HG03159 (cell line): ENCODE data around the gene SGSM1.
"Not testable (repeated sequence)": the region's sequence is repeated elsewhere in the genome, so short reads cannot be mapped to it uniquely, and the experiment has no call there.

Source experiments
- ATAC-seq: cut with Tn5 transposase; IDR thresholded peaks from one replicate; pipeline ENCODE4 v1.9.1; 2021; ENCODE audit warnings: mild to moderate bottlenecking, moderate library complexity; ENCODE audit not compliant: unreplicated experiment

Gene SGSM1

DNA sequence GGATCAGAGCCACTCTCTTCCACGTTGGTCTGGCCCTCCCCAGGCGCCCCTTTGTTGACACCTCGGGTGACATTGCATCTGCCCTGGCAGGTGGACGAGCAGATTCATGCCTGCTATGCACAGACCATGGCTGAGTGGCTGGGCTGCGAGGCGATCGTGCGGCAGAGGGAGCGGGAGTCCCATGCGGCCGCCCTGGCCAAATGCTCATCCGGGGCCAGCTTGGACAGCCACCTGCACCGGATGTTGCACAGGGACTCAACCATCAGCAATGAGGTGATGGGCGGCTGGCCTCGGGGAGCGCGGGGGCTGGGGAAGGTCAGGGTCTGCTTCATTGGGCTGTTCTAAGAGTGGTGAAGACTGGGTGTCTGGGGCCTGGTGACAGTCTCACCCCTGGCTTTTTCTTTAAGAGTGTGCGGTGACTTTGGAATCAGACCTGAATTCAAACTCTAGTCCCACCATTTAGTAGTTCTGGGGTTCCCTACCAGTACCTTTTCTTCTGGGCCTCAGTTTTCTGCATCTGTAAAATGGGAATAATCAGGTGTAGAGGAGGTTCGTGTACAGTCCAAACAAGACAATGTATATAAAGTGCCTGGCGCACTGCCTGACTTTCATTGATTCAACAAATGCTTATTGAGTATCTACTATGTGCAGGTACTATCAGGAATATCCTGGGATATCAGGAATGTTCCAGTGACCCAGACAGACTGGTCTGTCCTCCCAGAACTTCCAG, 87.5 kb downstream of the SGSM1 start:
- ATAC-seq, result no peak

DNA sequence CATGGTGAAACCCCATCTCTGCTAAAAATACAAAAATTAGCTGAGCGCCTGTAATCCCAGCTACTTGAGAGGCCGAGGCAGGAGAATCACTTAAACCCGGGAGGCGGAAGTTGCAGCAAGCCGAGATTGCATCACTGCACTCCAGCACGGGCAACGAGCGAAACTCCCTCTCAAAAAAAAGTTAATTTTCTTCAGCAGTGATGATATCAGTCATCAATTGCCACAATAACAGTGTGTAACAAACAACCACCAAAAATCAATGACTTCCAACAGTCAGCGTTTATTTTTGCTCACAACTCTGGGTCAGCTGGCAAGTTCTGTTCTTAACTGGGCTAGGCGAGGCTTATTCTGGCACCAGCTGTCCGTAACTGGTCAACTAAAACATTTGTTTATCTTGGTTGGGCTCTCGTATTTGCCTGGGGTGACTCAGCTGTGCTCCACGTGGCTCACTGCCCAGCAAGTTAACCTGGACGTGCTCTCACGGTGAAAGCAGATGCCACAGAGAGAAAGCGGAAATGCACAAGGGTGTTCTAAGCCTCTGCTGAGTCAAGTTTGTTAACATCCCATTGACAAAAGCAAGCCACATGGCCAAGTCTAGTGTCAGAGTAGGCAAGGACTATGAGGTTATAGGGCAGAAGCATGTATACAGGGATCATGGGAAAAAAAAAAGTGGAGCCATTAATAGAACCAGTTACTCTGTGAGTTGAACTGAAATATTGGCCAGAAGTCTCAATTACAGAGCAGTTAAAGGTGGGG, 88.4 kb downstream of the SGSM1 start:
- ATAC-seq, result no peak

DNA sequence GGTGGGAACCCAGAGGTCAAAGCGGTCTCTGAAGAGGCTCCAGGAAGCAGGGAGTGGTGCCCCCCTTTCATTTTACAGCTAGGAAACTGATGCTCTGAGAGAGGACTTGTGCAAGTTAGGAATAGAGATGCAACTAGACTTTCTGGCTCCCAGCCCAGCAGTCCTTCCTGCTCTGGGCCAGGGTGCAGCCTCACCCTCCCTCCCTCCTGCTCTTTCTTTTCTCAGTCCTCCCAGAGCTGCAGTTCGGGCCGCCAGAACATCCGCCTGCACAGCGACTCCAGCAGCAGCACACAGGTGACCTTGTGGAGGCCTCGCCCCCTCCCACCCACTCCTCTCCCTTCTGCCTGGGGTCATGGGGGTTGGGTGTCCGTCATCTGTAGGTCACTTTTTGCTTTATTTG, 89.0 kb downstream of the SGSM1 start:
- no peak for ATAC-seq

DNA sequence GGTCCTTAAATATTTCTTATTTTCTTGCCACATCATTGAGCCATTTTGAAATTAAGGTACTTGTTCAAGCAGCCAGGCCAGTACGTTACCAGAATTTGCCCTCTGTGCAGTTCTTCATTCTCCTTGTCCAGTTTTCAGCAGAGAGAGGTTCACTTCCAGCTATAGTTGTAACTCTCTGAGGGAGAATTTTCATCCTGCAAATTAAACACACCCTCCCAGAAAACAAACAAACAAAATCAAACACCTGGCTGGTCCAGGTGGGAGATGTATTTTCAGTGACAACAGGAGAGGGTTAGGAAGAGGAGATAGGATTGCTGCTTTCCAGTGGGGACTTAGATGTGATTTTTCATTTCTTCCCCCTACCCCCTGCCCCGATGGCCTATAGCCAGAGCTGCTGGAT, 95.4 kb downstream of the SGSM1 start:
- no peak for ATAC-seq

DNA sequence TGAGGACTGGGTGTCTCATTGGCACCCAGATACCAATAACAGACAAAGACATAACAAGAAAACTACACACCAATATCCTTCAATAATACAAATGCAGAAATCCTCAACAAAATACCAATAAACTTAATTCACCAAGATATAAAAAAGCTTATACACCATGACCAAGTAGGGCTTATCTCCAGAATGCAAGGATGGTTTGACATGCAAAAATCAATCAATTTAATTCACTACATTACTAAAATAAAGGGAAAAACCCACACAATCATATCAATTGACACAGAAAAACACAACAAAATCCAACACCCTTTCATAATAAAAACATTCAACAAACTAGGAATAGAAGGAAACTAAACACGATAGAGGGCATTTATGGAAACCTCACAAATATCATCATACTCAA, 99.9 kb downstream of the SGSM1 start:
- no peak for ATAC-seq

DNA sequence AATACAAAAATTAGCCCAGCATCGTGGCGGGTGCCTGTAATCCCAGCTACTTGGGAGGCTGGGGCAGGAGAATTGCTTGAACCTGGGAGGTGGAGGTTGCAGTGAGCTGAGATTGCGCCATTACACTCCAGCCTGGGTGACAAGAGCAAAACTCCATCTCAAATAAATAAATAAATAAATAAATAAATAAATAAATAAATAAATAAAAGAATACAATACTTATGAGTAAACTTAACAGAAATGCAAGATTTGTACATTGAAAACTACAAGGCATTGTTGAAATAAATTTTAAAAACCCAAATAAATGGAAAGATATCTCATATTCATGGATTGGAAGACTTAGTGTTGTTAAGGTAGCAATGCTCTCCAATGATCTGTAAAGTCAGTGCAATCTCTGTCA, 101.1 kb downstream of the SGSM1 start:
- ATAC-seq, result not testable (repeated sequence)

DNA sequence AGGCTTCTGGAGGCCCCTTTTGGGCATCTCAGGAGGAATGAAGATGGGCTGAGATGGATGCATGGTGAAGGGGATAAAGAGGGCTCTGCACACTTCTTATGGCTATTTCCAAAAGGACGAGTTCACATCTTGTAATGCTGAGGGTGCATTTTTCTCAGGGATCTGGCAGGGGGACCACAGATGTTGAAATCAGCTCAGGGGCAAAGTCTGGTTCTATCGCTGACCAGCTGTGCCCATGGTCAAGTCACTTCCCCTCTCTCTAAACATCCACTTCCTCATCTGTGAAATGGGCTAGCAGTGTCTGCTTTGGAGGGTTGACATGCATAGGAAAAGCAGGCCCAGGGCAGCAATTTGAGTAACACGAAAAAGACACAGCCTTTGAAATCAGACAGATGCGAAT, 114.0 kb downstream of the SGSM1 start:
- no peak for ATAC-seq

DNA sequence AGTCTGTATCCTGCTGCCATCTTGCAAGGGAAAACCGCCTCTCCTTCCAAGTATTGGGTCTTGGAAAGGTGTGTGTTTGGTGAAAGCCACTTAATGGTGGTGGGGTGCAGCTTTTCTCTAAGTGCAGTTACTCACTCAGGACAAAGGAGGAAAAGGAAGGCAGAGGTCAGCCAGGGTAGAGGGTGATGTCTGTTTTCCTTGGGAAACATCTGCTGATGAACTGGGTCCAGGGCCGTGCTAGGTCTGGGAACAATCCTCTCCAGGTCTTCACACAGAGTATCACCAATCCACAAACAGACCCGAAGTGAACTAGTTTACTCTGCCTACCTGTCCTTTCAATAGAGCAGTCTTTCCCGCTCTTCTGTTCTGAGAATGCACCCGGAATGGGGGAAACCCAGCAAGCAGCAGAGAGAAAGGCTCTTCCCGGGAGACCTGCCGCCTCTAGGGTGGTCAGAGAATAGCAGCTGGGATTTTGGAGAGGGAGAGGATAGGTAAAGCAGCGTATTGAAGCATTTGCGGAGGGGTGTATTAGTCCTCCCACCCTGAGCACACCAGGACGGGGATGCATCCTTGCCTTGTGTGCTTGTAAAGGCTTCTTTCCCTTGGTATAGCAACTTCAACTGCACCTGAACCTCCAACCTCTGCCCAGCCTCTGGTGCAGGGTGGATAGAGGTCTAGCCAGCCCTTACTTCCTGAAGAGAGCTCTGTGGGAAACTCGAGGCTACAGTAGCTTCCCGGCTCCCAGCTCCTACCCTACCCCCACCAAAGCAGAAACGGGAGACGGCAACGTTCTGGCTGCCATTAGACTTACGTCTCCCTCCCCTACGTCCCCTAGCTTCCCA, 119.8 kb downstream of the SGSM1 start:
- ATAC-seq, result no peak

DNA sequence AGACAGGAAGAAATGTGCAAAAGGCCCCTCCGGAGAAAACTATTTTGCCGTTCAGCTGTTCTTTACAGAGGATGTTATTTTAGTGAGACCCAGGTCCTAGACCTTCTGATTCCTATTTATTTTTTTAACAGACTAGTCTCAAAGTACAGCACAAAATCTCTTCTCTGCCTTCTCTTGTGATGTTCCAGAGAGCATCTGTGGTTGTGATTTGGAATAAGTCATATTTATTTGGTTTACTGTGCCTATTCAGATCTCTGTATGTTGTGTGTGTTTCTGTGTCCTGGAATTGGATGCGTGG, 120.4 kb downstream of the SGSM1 start:
- ATAC-seq, result no peak

DNA sequence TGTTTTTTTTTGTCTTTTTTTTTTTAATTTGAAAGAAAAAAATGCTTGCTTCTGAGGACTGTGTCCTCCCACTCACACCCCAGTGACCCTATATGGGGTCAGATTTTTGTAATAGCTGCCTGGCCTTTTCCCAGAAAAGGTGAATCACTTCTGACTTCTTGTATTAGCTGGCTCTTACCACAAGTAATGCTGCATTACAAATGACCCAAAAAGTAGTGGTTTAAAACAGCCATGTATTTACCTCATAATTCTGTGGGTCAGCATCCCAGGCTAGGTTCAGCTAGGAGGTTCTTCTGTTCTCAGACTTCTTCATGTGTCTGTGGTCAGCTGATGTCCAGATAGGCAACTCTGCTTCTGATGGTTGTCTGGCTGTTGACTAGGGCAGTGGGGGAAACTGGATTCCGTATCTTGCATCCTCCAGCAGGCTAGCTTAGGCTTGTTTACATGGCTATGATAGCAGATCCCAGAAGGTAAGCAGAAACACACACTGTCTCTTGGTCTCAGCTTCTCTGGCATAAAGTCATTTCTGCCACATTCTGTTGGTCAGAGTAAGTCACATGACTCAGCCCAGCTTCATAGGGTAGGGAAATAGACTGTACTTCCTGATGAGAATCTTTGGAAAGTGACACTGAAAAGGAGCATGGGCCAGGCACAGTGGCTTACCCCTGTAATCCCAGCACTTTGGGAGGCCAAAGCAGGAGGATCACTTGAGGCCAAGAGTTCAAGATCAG, 121.0 kb downstream of the SGSM1 start:
- no peak for ATAC-seq

DNA sequence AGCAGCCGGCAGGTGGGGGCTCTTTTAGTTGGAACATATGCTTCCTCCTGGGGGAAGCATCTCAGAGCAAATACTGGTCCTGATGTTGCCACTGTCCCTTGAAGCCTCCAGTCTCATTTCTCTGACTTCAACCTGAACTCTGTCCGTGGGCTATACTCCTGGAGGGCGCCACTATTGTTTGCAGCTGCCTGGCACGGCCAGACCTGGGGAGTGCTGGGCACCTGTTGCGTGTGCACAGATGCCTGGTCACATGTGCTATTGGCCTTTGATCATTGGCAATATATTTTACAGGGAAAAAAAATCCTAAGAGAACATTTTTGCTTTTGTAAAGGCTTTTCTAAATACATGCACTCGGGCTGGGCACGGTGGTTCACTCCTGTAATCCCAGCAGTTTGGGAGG, 122.3 kb downstream of the SGSM1 start:
- ATAC-seq, result no peak

DNA sequence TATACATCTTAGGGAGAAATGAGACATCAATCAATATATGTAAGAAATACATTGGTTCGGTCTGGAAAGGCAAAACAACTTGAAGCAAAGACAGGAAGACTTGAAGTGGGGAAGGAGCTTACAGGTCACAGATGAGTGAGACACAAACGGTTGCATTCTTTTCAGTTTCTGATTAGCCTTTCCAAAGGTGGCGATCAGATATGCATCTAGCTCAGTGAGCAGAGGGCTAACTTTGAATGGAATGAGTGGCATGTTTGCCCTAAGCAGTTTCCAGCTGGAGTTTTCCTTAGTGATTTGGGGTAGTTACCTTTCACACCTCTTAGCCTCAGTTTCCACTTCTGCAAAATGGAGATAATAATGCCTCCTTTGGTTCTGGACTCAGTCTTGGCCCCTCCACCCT, 124.7 kb downstream of the SGSM1 start:
- no peak for ATAC-seq

DNA sequence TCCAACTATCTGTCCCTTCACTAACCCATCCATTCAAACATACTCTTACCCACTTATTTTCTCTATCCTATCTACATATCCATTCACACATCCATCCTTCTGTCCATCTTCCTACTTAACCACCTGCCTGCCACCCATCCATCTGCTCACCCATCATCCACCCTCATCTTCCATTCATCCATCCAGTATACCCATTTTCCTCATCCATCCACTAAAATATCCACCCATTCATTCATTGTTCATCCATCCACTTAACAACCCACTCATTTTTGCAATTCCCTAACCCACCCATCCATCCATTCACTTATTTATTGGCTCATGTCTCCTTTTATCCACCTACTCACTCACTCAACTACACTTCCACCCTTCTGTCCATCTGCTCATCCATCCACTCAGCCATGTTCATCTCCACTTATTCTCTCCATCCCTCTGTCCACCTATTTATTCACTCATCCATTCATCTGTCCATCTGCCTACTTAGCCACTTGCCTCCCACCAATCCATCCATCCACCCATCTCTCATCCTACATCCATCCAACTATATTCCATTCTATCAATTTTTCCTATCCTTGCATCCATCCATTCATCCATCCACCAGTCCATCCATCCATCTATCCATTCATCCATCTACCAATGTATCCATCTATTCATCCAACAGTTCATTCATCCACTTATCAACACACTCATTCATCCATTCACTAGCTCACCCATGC, 129.9 kb downstream of the SGSM1 start:
- ATAC-seq, result no peak

DNA sequence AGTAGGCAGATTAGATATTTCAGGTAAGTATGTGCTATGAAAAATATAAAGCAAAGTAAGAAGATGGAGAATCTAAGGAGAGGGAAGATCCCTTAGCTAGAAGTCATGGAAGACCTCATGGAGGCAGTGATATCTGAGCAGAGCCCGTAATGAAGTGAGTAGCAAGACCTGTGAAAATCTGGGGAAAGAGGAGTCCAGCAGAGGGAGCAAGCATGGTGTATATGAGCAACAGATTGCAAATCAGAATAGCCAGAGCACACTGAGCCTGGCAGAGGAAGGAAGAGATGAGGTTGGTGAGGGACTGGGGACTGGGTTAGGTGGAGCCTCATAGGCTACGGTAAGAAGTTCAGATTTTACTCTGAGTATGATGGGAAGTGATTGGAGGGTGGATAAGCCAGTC, 131.1 kb downstream of the SGSM1 start:
- ATAC-seq, result no peak

DNA sequence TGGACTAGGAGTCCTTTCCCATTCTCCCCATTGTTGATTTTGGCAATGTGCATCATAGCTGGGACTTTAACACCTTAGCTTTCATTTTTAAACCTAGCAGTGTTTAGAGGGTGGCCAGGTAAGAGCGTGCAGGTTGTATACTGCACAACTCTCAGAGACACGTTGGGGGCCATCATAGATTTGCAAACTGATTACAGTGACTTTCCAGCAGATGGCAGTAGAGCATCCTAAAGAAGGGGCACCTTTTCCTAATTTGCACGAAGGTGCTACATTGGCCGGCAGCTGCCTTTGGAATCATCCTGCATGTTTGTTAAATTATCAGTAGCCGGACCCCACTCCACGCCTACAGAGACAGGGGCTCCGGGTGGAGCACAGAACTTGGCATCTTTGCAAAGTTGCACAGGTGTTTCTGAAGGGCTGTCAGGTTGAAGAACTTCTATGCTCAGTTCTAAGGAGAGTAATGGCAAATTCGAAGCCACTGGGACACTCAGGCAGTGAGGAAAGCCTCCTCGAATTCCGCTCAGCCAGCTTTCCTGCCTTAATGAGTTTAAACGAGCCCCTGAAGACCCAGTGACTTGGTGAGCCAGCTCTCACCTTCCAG, 132.8 kb downstream of the SGSM1 start:
- no peak for ATAC-seq

DNA sequence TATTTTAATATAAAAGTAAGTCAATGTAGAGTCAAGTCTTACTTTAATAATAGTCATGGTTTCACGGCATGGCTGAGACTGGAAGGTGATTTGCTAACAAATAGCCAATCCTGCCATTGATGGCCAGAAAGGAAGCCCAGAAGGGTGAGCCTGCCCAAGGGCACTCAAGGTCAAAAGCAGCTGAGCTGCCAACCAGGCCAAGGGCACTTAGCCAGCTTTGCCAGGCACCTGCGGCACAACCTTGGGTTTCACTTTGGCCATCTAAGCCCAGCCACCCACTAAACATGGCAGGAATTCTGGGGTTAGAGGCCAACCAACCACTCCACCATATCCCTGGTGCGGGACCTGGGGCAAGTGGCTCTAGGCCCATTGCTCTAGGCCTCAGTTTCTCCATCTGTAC, 136.3 kb downstream of the SGSM1 start:
- ATAC-seq, result no peak

DNA sequence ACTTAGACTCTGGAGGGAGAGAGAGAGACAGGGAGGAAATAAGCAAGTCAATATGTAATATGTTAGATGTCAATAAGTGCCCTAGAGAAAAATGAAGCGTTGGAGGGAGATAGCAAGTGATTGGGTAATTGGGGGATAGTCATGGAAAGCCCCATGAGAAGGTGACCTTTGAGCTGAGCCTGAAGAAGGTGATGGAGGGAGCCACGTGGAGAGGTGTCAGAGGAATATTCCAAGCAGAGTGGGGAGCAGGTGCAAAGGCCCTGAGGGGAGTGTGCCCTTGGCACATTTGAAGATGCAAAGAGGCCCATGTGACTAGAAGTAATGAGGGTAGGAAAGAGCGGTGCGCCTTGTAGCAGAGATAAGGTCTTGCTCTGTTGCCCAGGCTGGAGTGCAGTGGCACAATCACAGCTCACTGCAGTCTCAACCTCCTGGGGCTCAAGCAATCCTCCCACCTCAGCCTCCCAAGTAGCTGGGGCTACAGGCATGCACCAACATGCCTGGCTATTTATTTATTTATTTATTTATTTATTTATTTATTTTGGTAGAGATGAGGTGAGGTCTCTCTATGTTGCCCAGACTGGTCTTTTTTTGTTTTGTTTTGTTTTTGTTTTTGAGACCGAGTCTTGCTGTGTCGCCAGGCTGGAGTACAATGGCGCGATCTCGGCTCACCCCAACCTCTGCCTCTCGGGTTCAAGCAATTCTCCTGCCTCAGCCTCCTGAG, 138.4 kb downstream of the SGSM1 start:
- no peak for ATAC-seq

DNA sequence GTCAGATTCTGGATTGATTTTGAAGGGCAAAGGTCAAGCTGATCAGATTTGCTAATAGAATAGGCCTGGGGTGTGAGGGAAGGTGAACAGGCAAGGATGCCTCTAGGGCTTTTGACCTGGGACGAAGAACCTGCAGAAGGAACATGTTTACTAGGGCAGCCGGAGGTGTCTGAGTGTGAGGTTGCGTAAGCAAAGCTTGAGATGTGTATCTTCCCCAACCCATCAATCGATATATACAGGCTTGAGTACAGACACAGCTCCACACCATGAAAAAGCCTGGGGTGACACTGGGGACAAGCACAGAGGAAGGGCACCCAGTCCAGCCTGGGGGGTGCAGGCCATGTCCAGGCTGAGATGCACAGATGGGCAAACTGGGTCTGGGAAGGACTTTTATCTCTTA, 139.4 kb downstream of the SGSM1 start:
- ATAC-seq, result no peak

DNA sequence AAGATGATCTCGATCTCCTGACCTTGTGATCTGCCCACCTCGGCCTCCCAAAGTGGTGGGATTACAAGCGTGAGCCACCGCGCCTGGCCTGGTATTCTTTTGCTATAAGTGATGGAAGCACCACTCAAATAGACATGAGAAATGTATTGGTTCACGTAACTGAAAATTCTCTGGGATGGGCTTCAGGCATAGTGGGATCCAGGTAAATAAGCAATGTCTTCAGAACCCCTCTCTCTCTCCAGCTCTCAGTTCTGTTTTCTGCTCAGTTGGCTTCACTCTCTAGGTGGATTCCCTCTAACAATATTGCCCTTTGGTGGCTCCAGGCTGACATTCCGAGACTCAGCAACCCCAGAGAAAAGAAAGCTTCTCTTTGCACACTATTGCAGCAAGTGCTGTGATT, 141.4 kb downstream of the SGSM1 start:
- no peak for ATAC-seq

DNA sequence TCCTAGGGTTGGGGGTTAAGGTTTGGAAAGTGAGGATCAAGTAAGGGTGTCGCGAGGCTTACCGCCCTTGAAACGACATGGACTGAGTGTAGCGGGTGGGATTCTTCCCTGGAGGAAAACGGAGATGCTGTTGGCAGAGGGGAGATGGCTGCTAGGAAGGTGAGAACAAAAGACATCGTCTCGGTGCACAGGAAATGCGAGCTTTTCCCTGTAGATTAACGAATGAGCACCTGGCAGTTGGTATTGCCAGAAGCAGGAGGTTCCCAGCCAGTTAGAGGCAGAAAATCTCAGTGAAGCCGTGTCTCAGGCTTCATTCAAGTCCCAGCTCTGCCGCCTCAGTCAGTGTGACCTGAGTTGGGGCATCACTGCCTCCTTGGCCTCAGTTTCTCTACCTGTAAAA, 141.9 kb downstream of the SGSM1 start:
- no peak for ATAC-seq
